Amniotic stem cell (primary cell): ENCODE results near the gene CBLL2.
"Not testable (repeated sequence)": the region's sequence is repeated elsewhere in the genome, so short reads cannot be mapped to it uniquely, and the experiment has no call there.

Experiments used
- DNase-seq: peaks from one replicate; lab custom pipeline; 2025; lab: John Stamatoyannopoulos, UW

The CBLL2 gene

DNA sequence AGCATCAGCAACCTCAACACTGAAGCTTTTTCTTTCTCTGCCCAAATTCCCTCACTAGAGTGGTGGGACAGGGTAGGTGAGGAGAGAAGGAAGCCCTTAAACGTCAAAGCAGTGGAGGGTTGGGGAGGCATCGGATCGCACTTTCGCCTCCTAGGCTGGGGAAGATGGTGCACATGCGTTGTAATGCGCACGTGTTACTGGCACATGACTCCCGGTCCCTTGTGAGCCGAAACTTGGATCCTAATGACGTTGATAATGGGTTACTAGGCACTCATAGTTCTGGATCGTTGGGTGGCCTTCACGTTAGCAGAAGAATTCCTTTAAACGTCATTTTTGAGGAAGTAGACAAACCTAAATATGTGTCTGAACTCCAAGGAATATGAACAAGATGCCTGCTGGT, at the start of gene CBLL2:
CBLL2 (plus strand) TSS at position 301 of the 400 bp plus-strand sequence; CDS start at position 380, 79 bp downstream.
- no peak for DNase-seq

DNA sequence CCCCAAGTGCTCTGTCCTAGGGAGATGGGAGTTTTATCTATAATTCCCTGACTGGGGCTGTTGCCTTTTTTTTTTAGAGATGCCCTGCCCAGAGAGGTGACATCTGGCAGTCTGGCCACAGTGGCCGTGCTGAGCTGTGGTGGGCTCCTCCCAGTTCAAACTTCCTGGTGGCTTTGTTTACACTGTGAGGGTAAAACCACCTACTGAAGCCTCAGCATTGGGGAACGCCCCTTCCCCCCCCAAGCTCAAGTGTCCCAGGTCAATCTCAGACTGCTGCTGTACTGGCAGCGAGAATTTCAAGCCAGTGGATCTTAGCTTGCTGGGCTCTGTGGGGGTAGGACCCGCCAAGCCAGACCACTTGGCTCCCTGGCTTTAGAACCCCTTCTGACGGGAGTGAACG, 38.3 kb upstream of the CBLL2 start:
- no peak for DNase-seq

DNA sequence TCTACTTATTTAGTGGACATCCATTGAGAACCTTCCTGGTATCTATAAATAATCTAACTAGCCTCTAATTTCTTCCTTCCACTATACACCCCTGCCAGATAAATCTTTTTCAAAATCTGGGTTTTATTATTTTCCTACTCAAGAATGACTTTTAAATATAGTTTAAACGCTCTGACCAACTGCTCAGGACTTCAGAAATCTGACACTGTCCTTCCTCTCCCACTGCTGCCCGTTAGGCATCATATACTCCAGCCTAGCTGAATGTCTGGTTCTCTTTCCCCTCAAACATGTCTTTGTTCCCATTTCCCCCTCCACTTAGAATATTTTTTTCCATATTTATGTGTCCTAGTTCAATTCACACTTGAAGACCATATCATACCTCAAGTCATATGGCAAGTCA, 35.2 kb upstream of the CBLL2 start:
- no peak for DNase-seq

DNA sequence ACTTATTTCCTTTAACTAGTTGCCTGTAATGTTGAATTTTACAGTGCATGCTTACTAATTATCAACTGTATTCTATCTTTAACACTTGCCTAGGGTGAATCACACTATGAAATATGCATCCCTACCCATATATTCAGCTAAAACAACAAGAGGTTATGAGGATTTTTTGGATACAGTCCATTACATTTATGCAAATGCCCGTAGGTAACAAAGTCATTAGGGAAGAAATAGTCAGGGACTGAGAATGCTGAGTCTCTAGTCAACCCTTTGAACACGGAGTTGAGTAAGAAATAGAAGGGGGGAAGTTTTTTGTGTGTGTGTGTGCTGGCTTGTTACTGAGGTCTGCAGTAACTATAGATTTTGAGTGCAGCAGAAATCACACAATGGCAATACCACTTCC, 26.1 kb upstream of the CBLL2 start:
- DNase-seq: no peak

GRCh38 chrX:22247169-22247568, 25.5 kb upstream of the CBLL2 start:
- DNase-seq: no peak

DNA sequence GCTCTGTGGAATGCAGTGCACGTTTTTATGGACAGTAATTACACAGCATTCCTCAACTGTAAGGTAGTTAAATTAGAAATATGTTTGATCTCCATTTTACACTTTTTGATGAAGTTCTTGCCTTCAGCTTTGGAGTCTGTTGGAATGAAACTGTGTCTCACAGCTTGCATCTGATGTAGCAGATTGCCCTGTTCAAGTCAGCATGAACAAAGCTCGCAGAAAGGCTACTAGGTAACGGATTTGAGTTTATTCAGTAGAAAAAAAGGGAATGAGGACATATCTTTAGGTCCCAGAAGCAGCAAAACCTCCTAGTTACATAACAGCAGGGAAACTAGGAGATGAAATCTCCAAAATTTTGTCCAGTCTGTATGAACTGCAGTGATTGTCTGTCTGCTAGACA, 24.3 kb upstream of the CBLL2 start:
- DNase-seq: no peak

GRCh38 chrX:22249371-22249770, 23.3 kb upstream of the CBLL2 start:
- no peak for DNase-seq

- no peak for DNase-seq
Measured at GRCh38 chrX:22268706-22269105, 4.0 kb upstream of the CBLL2 start.

GRCh38 chrX:22273714-22274317, 1.1 kb downstream of the CBLL2 start:
- DNase-seq: no peak

DNA sequence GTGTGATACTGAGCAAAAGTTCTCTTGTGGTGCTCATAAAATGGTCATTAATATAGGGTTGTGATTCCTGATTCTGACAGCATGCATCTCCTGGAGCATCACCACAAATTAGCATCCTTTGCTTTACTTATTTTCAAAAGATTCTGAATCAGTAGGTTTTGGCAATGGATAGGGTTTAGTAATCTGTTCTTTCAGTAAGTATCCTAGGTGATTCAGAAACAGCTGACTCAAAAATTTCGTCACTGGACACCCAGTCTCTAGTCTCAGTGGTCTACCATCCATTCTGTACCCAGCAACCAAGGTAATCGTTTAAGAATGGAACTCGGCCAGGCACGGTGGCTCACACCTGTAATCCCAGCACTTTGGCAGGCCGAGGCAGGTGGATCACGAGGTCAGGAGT, 4.1 kb downstream of the CBLL2 start:
- DNase-seq: no peak

- no peak for DNase-seq
Measured at GRCh38 chrX:22278375-22278774, 5.7 kb downstream of the CBLL2 start.

- DNase-seq: not testable (repeated sequence)
Measured at GRCh38 chrX:22289209-22289608, 16.5 kb downstream of the CBLL2 start.

- DNase-seq: no peak
Measured at GRCh38 chrX:22296871-22297270, 24.2 kb downstream of the CBLL2 start.

GRCh38 chrX:22300130-22300529, 27.4 kb downstream of the CBLL2 start:
- no peak for DNase-seq

GRCh38 chrX:22310779-22311178, 38.1 kb downstream of the CBLL2 start:
- no peak for DNase-seq

- no peak for DNase-seq
Measured at GRCh38 chrX:22313766-22314165, 41.1 kb downstream of the CBLL2 start.

DNA sequence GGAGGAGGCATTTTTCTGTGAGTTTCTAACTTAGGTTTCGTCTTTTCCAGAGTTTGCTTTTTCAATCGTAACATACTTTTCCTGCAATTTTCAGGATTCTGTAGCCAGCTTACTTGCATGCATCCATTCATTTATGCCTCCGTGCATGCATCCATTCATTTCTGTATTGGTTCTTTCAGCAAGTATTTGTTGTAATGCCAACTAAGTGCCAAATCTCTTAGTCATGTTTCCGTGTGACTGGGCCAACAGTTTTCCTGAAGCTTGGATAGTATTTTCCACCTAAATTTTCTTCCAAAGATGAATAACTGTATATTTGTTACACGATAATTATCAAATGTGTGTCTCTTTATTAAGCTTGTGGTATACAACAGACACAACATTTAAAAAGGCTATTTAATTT, 41.5 kb downstream of the CBLL2 start:
- DNase-seq: no peak

DNA sequence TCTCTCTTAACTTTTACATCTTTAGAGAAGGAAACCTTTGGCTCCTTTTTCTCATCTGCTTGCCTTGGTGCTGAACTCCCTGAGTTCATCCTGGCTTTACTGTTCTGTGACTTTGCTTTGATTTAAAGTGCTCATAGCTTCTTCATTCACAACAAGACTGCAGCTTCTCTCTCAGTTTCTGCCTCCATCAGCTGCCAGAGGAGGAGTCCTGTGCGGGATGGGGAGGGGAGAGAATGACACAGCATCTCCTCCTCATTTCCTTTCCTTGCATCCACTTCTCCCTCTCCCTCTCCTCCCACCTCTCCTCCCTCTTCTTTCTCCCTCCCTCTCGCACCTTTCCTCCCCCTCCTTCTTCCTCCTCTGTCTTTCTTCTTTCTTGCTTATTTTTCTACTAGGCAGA, 42.0 kb downstream of the CBLL2 start:
- no peak for DNase-seq

- DNase-seq: no peak
Measured at GRCh38 chrX:22315151-22315550, 42.4 kb downstream of the CBLL2 start.

DNA sequence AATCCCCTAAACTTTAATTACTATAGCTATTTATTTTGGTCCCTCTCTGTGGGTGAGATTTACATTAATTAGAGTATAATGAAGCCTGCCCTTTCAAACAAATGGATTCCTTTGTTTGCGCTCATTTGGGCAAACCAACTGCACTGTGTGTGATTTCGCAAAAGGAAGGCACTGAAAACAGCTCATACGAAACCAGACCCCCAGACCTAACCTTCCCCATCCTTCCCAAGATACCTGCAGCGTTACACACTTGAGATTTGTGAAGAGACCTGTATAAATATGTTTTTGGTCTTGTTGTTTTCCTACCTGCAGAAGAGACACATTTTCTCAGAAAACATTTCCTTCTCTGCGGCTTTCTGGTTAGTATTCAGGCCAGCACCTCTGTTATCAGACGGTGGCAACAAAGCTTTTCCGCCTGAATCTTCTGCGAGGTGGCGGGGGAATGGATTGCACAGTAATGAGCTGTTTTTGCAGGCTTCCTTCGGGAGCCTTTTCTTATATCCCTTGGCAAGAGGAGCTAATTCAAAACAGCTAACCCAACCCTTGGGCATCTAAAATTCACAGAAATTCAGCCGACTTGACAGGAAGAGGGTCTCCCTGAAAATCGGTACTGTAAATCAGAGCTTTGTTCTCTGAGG, 47.6 kb downstream of the CBLL2 start:
- DNase-seq: no peak

GRCh38 chrX:22323541-22323940, 50.8 kb downstream of the CBLL2 start:
- DNase-seq: peak; percentile 38
